Bronchial epithelial cell (primary cell): Measurements from ENCODE around the gene ACBD4. TPM values are rescaled to one million over a fixed set of nuclear protein-coding genes. Genes with fewer than 3 reads are reported as not detected.

Experiments
- DNase-seq: peaks from one replicate; pipeline ENCODE4 v3.0.0-alpha.2; 2010; ENCODE audit warnings: low read depth
- FAIRE-seq: peaks from 2 replicates; lab custom pipeline; 2011; peaks lifted over from hg19 to GRCh38; lab: Jason Lieb, UNC
- H3K27me3 ChIP-seq: 2 replicates; pipeline ENCODE4 v1.5.1; 2011; ENCODE audit warnings: low read length; ENCODE audit not compliant: control insufficient read depth, insufficient read depth
- H3K36me3 ChIP-seq: 2 replicates; pipeline ENCODE4 v1.5.1; 2011; ENCODE audit warnings: low read length; ENCODE audit not compliant: control insufficient read depth, insufficient read depth
- H3K4me3 ChIP-seq: 2 replicates; pipeline ENCODE4 v1.5.1; 2011; ENCODE audit warnings: mild to moderate bottlenecking, low read depth, low read length, control low read depth
- total RNA-seq: library from RNA; depleted of rRNA; stranded (reverse); fragments of >200 nt; gene quantifications from 2 replicates; pipeline ENCODE4 v1.2.1, GENCODE V29; 2014
- TF ChIP-seq, protein P1 (sequence below): IDR thresholded peaks from 2 replicates; pipeline ENCODE4 v1.5.1; 2011; ENCODE audit warnings: mild to moderate bottlenecking, moderate library complexity, low read length, control low read depth, inconsistent platforms; ENCODE audit not compliant: insufficient read depth, severe bottlenecking

Gene ACBD4
- total RNA-seq, 1 donor from 2014 or later = 6.1 TPM

DNA sequence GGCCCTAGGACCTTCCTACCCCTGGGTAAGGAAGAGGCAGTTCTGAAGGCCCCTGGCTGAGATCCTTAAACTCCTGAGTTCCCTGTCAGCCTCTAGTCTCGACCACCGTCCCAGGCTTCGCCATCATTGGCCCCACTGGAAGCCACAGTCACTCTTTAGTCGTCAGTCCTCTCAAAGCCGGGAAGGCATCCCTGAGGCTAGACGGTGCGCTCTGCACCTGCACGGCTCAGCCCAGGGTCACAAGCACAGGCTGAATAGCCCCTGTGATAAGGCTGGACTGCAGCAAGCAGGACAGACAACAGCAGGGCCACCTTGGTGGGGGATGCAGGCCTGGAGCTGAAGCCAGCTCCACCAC, 9.5 kb downstream of the ACBD4 start:
- TF ChIP-seq, protein P1, sequence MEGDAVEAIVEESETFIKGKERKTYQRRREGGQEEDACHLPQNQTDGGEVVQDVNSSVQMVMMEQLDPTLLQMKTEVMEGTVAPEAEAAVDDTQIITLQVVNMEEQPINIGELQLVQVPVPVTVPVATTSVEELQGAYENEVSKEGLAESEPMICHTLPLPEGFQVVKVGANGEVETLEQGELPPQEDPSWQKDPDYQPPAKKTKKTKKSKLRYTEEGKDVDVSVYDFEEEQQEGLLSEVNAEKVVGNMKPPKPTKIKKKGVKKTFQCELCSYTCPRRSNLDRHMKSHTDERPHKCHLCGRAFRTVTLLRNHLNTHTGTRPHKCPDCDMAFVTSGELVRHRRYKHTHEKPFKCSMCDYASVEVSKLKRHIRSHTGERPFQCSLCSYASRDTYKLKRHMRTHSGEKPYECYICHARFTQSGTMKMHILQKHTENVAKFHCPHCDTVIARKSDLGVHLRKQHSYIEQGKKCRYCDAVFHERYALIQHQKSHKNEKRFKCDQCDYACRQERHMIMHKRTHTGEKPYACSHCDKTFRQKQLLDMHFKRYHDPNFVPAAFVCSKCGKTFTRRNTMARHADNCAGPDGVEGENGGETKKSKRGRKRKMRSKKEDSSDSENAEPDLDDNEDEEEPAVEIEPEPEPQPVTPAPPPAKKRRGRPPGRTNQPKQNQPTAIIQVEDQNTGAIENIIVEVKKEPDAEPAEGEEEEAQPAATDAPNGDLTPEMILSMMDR = no peak
- peak overlapping the region; percentile 41 for H3K4me3 ChIP-seq
- no peak for FAIRE-seq

DNA sequence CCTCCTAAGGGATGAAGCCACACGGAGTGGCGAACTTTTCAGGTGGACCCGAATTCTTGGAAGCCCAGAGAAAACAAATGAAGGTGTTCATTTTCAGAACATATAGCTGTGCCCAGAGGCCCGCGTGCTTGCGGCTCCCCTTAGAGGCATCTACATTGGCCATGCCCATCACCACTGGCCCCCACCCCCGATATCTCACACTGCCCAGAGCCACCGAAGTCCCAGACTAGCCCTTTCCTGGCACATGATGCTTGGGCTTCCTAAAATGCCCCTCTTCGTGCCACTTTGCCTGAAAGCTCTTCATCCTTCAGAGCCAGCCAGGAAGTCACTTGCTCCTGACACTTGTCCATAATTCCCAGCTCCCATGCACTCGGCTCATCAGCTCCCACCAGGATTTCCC, 10.7 kb downstream of the ACBD4 start:
- TF ChIP-seq, protein P1 = no peak
- FAIRE-seq (no peak), DNase-seq (no peak)
- no peaks in the 10 kb centered on the region for H3K36me3 ChIP-seq
- H3K27me3 ChIP-seq = no peaks in the 10 kb centered on the region
- H3K4me3 ChIP-seq = no peak overlapping the region

More for the DNA sequence above, 9.5 kb downstream of the ACBD4 start:
- no peaks in the 10 kb centered on the region for H3K36me3 ChIP-seq
- no peak for DNase-seq
- H3K27me3 ChIP-seq = no peaks in the 10 kb centered on the region

DNA sequence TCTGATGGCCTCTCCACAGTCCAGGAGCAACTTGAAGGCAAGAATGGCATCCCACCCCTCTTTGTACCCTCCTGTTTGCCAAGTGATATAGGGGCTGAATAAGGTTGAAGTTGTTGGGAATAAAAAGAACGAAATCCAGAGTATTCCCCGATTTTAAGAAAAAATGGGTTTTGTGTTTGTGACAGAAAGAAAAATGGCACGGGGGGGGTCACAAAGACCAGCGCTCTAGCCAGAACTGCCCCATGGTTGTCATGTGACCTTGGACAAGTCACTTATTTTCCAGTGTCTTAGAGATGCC, 11.1 kb downstream of the ACBD4 start:
- TF ChIP-seq, protein P1 = no peak
- DNase-seq (no peak), FAIRE-seq (no peak)
- H3K36me3 ChIP-seq = no peaks in the 10 kb centered on the region
- H3K4me3 ChIP-seq = peak overlapping the region; percentile 62
- no peaks in the 10 kb centered on the region for H3K27me3 ChIP-seq

DNA sequence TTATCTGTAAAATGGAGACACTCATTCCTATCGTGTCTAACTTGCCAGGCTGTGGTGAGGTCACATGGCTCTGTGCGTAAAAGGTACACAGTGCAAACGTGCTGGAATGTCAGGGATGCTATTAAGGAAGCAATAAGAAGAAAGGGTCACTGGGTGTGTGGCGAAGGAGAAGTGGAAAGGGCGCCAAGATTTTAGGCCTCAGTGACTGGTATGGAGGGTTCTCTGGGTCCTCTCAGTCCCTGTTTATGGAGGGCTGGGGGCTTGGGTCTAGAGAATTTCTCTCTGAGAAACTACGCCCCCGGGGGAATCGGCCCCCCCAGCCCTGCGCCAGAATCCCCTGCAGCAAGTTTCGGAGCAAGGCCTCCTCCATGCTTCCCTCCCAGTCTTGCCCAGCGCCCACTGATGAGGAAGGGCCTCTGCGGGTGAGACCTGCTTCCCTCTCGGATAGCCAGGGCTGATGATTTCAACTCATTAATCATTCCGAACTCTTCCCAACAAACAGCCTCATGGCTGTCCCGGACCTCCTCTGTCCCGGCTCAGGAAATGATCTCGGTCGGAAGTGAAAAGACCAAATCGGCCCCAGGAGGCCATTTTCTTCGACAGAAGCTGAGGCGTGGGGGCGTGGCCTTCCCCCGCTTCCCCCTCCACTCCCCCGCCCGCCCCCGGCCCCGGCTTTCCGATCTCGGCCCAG, 11.5 kb downstream of the ACBD4 start:
- Histone ChIP-seq H3K4me3 (peak overlapping the region; percentile 62), H3K27me3 (no peaks in the 10 kb centered on the region), H3K36me3 (no peaks in the 10 kb centered on the region)
- TF ChIP-seq, protein P1 = no peak
- DNase-seq (peak; percentile 73), FAIRE-seq (no peak)

DNA sequence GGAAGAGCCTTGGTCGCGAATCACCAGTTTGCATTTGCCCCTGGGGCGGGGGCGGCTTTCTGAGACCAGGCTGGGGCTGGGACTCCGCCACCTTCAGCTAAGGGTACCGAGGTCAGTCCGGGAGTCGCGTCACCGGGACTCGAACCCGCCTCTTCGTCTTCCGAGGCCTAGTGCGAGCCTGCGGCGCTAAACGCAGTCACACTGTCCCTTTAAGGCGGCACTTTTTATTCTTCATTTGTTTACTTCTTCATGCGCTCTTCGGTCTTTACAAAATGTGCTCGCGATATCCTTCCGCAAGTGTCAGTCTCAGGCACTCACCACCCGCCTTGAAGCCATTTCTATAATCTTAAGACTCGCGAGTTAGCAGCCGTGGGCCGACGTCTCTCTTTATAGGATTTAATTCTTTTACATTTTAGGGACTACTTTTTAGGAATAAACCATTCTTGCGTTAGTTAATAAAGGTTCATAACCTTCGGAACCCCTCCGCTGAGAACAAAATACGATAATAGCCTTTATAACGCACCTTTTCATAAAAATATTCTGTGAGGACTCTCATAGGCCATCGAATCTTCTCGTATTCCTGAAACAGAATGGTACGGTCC, 12.2 kb downstream of the ACBD4 start:
- FAIRE-seq (no peak), DNase-seq (peak; percentile 83)
- TF ChIP-seq, protein P1 = no peak
- H3K4me3 ChIP-seq = peak overlapping the region; percentile 62
- H3K36me3 ChIP-seq = no peaks in the 10 kb centered on the region
- no peaks in the 10 kb centered on the region for H3K27me3 ChIP-seq
